Fibroblast of lung (primary cell): ENCODE data around the gene NCAPH2. TPM values are rescaled to one million over a fixed set of nuclear protein-coding genes. Genes with fewer than 3 reads are reported as not detected.

Experiments
- DNase-seq, 2 donors: peaks; one replicate each; pipeline versions ENCODE4 v3.0.0 to v3.0.0-alpha.2; 2010; ENCODE audit warnings: low read depth in 2 of 2
- H2AFZ ChIP-seq: 2 replicates; pipeline ENCODE4 v1.5.1; 2012; ENCODE audit warnings: low read length, control low read depth, inconsistent platforms
- H3K27ac ChIP-seq: 2 replicates; pipeline ENCODE4 v1.5.1; 2011; ENCODE audit warnings: low read length, control low read depth; ENCODE audit not compliant: insufficient read depth
- H3K27me3 ChIP-seq: 2 replicates; pipeline ENCODE4 v1.5.1; 2011; ENCODE audit warnings: mild to moderate bottlenecking, low read length; ENCODE audit not compliant: control insufficient read depth, insufficient read depth
- H3K36me3 ChIP-seq: 2 replicates; pipeline ENCODE4 v1.5.1; 2011; ENCODE audit warnings: low read length; ENCODE audit not compliant: control insufficient read depth, insufficient read depth
- H3K4me1 ChIP-seq: 2 replicates; pipeline ENCODE4 v1.5.1; 2011; ENCODE audit warnings: low read length; ENCODE audit not compliant: control insufficient read depth, insufficient read depth; ENCODE audit errors: extremely low read depth
- H3K4me2 ChIP-seq: 2 replicates; pipeline ENCODE4 v1.5.1; 2011; ENCODE audit warnings: low read length, control low read depth; ENCODE audit not compliant: insufficient read depth; ENCODE audit errors: extremely low read depth
- H3K4me3 ChIP-seq, 4 experiments: fragments of 200-600 bp in 1 of 4; sonication (generic) in 1 of 4; replicated peaks in 1 of 4; 2 replicates each; pipeline ENCODE4 v1.5.1; 2011 to 2016; ENCODE audit warnings: low read length in 4 of 4, low read depth in 3 of 4, mild to moderate bottlenecking in 3 of 4, control low read depth in 2 of 4, inconsistent platforms in 1 of 4, mixed read lengths in 1 of 4; ENCODE audit not compliant: insufficient read depth in 1 of 4; ENCODE audit errors: control extremely low read depth in 1 of 4
- H3K79me2 ChIP-seq: 2 replicates; pipeline ENCODE4 v1.5.1; 2012; ENCODE audit warnings: mild to moderate bottlenecking, low read length, inconsistent platforms; ENCODE audit not compliant: control insufficient read depth, insufficient read depth
- H3K9ac ChIP-seq: 2 replicates; pipeline ENCODE4 v1.5.1; 2011; ENCODE audit warnings: mild to moderate bottlenecking, low read length, control low read depth; ENCODE audit not compliant: insufficient read depth
- H3K9me3 ChIP-seq: 2 replicates; pipeline ENCODE4 v1.5.1; 2012; ENCODE audit warnings: low read depth, low read length; ENCODE audit not compliant: control insufficient read depth, insufficient read depth
- H4K20me1 ChIP-seq: 2 replicates; pipeline ENCODE4 v1.5.1; 2011; ENCODE audit warnings: low read length; ENCODE audit not compliant: control insufficient read depth, insufficient read depth; ENCODE audit errors: extremely low read depth
- CTCF ChIP-seq, 2 donors: IDR thresholded peaks in 1 of 2; conservative IDR thresholded peaks in 1 of 2; 1 replicate in 1 of 2; 2 replicates in 1 of 2; pipeline ENCODE4 v1.5.1; 2011 to 2012; ENCODE audit warnings: low read length in 2 of 2, control low read depth in 1 of 2, inconsistent platforms in 1 of 2, low read depth in 1 of 2, mild to moderate bottlenecking in 1 of 2
- EZH2 ChIP-seq: IDR thresholded peaks from 2 replicates; pipeline ENCODE4 v1.5.1; 2012; ENCODE audit warnings: low read length, control low read depth, mild to moderate bottlenecking; ENCODE audit errors: missing control alignments
- polyA plus RNA-seq, 2 donors: library from polyadenylated mRNA; depleted of rRNA in 1 of 2; stranded (reverse) in 1 of 2; unstranded in 1 of 2; fragments of >200 nt; gene quantifications; 2 replicates each; pipeline ENCODE4 v1.2.1, GENCODE V29; 2011 to 2012; ENCODE audit warnings: missing spikeins in 1 of 2
- total RNA-seq: library from RNA; depleted of rRNA; stranded (reverse); fragments of >200 nt; gene quantifications from 2 replicates; pipeline ENCODE4 v1.2.1, GENCODE V29; 2014

The NCAPH2 gene
- total and polyA plus RNA-seq, 2 donors (not counting 1 experiment from before 2014, with no cell fraction given), result 12.0 to 18.3 TPM

DNA sequence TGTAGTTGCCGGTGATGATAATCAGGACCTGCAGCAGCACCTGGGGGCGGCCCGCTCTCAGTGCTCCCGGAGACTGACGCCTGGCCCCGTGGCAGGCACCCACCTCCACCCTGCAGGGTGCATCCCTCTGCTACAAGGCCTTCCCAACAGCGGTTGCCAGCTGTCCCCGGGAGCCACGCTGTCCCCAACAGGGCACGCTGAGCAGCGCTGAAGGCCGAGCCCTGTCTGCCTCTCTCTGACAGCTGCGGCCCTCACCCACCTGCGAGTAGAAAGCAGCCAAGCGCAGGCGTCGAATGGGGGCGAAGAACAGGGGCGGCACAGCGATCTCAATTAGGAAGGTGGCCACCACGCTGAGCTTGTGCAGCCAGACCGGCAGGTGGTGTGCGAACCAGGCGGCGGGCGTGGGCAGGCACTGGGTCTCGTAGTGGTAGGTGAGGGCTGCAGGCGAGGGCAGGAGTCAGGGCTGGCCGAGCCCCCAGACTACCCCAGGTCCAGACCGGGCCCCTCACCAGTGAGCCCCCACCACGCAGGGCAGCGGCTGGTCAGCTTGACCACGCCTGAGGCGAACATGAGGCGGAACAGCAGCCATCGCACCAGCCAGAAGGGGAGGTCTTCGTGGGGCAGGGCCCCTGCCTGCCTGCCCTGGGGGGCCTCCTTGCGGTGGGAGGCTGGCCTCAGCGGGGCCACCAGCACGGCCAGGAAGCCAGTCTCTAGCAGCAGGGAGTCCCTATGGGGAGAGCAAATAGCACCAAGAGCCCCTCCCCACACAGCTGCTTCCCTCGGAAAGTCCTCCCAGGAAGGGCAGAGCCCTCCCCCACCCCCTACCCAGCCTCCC is 2.0 kb upstream of the NCAPH2 start:
- Histone ChIP-seq H3K27me3 (no peaks in the 10 kb centered on the region), H3K9ac (no peak overlapping the region), H3K9me3 (no peaks in the 10 kb centered on the region), H3K4me3 (peak overlapping the region in 3 of 4 experiments; percentile 93 to 97 (median 94)), H4K20me1 (no peaks in the 10 kb centered on the region), H3K36me3 (peaks cover 19% of the 10 kb centered on the region), H2AFZ (no peak overlapping the region), H3K4me2 (peak overlapping the region; percentile 42), H3K4me1 (peaks cover 3% of the 10 kb centered on the region), H3K27ac (no peak overlapping the region), H3K79me2 (peaks cover 37% of the 10 kb centered on the region)
- TF ChIP-seq CTCF (conservative IDR thresholded peaks at IDR 0.05 in 1 of 2, IDR thresholded peaks at IDR 0.05 in 1 of 2; ENCODE audit: low read depth in 1 of 2, low read length in 2 of 2) (no peak), EZH2 (no peak)
- DNase-seq, result no peak

GRCh38 chr22:50506611-50507420 is 1.2 kb upstream of the NCAPH2 start:
- H3K27me3 ChIP-seq, result no peaks in the 10 kb centered on the region
- H3K79me2 ChIP-seq, result peaks cover 37% of the 10 kb centered on the region
- peak overlapping the region; percentile 86 for H3K27ac ChIP-seq
- peak overlapping the region; percentile 81 for H3K9ac ChIP-seq
- TF ChIP-seq CTCF (conservative IDR thresholded peaks at IDR 0.05 in 1 of 2, IDR thresholded peaks at IDR 0.05 in 1 of 2; ENCODE audit: low read depth in 1 of 2, low read length in 2 of 2) (no peak), EZH2 (no peak)
- peak overlapping the region; percentile 42 for H3K4me2 ChIP-seq
- peaks cover 3% of the 10 kb centered on the region for H3K4me1 ChIP-seq
- H3K4me3 ChIP-seq, result peak overlapping the region; percentile 91 to 97 (median 94)
- DNase-seq, result peak in 1 of 2 donors; percentile 3
- no peaks in the 10 kb centered on the region for H3K9me3 ChIP-seq
- H3K36me3 ChIP-seq, result peaks cover 19% of the 10 kb centered on the region
- H2AFZ ChIP-seq, result peak overlapping the region; percentile 81
- no peaks in the 10 kb centered on the region for H4K20me1 ChIP-seq

DNA sequence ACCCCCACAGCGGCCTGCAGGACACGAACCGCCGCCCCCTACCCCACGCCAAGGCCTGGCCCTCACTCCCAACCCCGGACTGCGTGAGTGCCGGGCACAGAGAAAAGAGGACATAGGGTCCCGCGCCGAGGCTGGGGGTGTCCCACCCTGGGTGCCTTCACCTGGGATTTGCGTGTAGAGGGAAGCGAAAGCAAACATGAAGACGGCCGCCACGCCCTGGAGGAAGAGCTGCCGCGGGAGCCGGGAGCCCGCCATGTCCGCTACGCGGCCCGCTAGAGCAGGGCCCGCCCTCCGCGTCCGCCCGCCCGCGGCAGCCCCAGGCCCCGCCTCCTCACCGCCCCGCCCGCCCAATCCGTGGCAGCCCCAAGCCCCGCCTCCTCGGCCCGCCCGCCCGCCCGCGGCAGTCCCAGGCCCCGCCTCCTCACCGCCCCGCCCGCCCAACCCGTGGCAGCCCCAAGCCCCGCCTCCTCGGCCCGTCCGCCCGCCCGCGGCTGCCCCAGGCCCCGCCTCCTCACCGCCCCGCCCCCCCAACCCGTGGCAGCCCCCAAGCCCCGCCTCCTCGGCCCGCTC is 518 bp upstream of the NCAPH2 start, which contains the start of gene LMF2:
TSS of gene LMF2 (minus strand) at position 282 of the 570 bp plus-strand sequence. CDS start at position 255, 27 bp downstream.
- H4K20me1 ChIP-seq, result no peaks in the 10 kb centered on the region
- H3K36me3 ChIP-seq, result peaks cover 16% of the 10 kb centered on the region
- no peak for DNase-seq
- H3K27me3 ChIP-seq, result no peaks in the 10 kb centered on the region
- peak within 1 kb of the TSS; percentile 99 for H3K4me2 ChIP-seq
- peak within 1 kb of the TSS; percentile 90 for H3K9ac ChIP-seq
- peaks cover 3% of the 10 kb centered on the region for H3K4me1 ChIP-seq
- H3K4me3 ChIP-seq, result peak within 1 kb of the TSS; percentile 91 to 97 (median 94)
- TF ChIP-seq CTCF (conservative IDR thresholded peaks at IDR 0.05 in 1 of 2, IDR thresholded peaks at IDR 0.05 in 1 of 2; ENCODE audit: low read depth in 1 of 2, low read length in 2 of 2) (no peak), EZH2 (no peak)
- peak within 1 kb of the TSS; percentile 90 for H3K27ac ChIP-seq
- peak within 1 kb of the TSS; percentile 89 for H2AFZ ChIP-seq
- H3K9me3 ChIP-seq, result no peaks in the 10 kb centered on the region
- H3K79me2 ChIP-seq, result peaks cover 44% of the 10 kb centered on the region
